Myocyte (in vitro differentiated cells): ENCODE results near the gene UGT1A7. TPM values are rescaled to one million over a fixed set of nuclear protein-coding genes. Genes with fewer than 3 reads are reported as not detected.

Source experiments
- DNase-seq: peaks from one replicate; pipeline ENCODE4 v3.0.0-alpha.2; 2012; ENCODE audit warnings: low read depth
- total RNA-seq: library from RNA; depleted of rRNA; stranded (reverse); fragments of >200 nt; gene quantifications from 2 replicates; pipeline ENCODE4 v1.2.3, GENCODE V29; 2014

The UGT1A7 gene
- total RNA-seq, 1 donor from 2014 or later: not detected

DNA sequence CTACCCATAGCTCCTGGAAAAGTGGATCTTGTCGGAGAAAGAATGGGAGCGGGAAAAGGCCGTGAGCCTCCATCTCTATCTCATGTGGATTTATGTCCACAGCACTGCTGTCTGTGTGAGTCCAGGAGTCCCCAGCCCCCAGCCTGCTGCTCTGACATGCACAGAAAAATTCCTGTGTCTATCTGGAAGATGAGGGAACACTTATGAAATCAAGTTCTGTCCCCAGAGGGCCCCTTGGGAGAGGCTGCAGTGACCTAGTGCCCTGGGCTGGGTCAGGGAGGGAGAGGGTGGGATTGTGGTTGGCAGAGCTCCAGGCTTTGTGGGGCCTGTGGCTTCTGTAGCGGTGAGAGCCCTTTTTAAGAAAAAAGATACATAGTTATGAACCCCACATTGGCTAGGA lies 135.1 kb downstream of the UGT1A7 start:
- DNase-seq: no peak

DNA sequence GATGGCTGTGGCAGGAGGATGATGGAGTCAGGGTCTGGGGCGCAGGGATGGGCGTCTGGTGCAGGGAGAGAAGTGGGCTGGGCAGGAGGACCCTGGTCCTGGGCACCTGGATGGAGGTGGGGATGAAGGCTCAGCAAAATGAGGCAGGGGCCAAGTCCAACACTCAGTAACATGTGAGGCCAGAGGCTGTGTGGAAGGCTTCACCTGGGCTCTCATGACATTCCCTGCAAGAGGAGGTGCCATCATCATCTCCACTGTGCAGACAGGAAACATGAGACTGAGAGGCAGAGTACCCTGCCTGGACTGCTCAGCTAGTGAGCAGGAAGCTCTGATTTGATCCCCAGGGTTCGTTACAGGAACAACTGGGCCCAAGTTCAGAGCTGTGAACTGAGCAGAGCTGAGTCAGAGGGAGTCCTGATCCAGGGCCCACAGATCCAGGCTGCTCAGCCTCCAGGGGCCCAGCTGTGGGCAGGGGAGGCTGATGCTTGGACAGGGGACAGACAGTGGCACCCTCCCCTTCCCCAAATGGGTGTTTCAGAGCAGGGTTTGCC lies 135.7 kb downstream of the UGT1A7 start:
- no peak for DNase-seq

DNA sequence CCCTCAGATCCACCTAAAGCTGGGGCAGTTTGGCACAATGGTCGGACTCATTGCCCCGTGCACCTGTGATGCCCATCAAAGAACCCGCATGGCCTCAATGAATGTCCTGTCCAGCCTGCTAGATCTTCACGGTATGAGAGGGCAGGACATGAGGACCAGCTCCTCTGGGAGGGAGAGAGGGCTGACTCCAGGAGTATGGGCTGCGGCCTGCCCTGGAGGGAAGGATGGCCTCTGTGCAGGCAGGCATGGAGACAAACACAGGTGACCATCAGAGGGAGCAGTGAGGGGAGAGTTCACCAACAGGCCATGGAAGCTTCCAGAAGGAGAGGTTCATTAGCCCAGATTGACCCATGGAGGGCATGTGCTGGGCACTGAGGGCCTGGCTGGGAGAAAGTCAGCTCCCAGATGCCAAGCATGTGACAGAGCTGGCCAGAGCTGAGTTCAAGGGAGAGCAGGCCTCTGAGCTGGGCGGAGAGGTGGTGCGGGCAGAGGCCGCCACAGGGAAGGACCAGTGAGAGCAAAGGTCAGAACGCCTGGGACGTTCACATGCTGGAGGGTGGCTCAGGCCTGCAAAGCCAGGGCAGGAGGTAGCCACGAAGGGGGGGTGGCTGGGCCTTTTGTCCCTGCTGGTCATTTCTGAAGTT lies 136.4 kb downstream of the UGT1A7 start:
- no peak for DNase-seq

DNA sequence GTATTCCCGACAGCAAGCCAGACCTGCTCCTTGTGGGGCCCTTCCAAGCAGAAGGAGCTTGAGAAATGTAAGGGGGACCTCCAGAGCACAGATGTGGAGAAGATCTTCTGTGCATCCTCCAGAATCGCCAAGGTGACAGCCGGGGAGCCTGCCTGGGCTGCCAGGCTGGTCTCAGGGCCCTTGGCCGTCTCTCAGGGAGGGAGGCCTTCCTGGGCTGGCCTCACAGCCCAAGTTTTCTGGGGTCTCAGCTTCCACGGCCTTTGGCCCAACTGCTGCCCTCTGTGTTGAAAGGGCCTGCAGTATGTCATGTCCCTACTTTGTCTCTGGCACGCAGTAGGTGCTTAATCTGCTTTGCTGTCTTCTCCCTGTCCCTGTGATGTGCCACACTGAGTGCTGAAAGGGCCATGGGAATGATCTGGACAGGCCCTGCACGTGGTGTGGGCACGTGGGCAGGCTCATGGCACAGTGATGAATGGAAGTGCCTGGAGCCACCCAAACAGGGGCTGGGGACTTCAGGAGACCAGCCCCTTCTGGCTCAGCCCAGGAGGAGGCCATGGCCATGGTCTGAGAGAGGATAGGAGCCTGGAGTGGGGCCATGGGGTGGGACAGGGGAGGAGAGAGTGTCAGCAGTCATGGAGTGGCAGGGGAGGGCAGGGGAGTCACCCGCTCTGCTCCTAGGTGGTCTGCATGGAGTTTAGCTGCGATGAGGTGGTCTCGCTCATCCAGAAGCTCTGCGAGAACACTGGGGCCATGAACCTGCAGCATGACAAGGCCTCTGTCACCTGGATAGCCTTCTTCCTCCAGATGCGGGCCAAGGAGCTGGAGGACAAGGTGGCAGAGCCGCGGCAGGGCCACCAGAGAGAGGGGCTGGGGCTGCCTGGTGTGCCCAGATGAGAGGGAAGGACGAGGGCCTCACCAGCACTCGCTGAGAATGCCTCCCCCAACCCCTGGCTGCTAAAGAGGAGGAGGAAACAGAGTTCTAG lies 137.2 kb downstream of the UGT1A7 start:
- DNase-seq: no peak

DNA sequence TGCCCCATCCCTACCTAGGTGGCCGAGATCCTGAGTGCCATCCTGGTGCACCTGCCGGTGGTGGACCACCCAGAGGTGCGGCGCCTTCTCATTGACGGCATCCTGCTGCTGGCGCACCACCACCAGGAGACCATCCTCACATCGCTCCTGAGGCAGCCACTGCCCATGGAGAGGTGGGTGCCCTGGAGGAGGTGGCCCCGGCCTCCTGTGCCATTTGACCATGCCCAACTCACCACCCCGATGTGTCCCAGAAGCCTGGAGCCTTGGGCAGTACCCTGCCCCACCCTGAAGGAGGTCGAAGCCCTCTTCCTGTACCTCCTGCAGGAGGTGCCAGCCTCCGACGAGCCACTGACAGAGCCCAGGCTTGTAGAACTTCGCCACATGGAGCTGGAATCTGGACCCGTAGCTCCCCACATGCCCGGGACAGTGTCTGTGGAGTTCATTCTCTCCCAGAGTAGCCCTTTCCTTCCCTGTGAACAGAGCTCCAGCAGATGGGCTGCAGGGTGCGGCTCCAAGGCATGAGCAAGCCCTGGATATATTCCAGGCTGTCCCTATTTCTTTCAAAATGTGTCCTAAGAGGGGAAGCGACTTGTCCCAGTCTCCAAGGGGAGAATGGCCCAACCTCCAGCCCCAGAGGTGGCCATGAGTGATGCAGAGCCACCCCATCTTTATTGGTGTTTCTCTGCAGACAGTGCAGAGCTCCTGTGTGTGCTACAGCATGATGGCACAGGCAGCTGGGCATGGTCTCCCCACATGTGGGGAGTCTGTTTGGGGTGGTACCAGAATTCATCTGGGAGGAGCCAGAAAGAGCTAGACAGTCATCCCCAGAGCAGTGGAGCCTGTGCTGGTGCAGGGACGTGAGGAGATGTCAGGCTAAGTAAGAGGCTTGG lies 138.4 kb downstream of the UGT1A7 start:
- DNase-seq: no peak

DNA sequence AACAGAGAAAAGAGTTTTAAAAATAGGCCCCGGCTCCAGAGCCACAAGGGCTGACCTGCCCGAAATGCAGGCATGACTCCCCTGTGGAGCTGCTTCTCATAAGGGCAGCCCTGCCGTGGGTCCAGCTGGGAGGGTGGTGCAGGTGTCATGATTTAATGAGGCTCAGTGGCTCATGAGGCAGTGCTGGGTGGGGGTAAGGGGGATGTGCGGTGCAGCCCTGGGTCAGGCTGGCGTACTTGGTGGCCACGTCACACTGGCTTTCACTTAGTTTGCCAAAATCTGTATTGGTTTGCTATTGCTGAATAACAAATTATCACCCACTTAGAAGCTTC lies 139.0 kb downstream of the UGT1A7 start:
- DNase-seq: no peak

DNA sequence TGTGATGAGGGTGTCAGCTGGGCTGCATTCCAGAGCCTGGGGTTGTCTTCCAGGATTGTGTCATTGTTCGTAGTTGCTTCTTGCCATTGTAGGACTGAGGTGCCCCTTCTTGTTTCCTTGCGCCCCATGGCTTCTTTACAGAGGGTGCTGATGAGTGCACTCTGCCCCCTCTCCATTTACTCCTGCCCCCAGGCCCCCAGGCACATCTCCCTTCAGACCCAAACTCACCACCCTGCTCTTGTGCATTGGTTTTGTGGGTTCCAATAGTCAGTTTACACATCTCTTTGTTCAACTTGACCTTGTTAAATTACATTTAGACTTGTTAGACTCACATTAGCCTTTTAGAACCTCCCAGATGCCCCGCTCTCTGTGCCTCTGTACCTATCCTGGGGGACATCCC lies 139.5 kb downstream of the UGT1A7 start:
- DNase-seq: no peak

DNA sequence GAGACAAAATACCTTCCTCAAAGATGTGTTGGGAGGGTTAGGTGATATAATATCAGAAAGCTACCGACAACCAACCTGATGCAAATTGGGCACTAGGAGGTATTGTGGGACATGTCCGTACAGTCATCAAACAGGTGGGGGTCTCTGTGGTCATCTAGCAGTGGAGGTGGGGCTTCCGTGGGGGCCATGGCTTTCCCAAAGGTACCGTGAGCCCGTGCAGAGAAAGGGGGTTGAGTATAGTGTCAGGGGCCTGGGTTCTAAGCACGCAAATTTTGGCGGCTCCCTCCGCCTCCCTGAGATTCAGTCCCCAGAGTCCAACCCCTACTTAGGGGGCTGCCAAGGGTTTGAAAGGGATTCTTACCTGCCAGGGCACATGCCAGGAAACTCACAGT lies 140.0 kb downstream of the UGT1A7 start:
- no peak for DNase-seq

DNA sequence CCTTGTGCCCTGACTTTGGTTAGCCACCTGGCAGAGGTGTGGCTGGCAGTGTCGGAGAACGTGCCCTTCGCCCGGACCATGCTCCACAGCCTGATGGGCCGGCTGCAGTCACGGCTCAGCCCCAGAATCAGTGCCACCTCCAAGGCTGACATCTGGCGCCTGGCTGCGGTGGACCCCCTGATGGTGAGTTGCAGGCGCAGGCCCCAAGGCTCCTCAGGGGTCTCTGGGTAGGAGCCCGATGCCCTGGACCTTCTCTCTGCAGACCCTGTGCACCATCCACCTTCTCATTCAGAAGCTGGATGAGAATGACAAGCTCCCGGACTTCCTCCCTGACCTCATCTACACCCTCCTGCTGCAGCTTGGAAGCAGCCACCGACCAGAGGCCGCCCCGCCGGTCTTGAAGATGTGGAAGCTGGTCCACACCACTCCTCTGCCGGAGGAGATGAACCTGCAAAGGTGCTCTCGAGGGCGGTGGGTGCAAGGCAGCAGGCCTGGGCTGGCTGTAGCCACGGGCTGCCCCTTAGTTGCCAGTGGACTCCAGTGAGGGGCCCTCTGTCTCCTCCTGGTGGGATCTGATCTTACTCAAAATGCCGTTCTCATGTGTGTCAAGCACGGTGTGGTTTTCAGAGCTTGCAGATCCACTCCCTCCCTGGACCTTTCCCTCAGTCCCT lies 140.5 kb downstream of the UGT1A7 start:
- DNase-seq: no peak

Other genes with a start within 250 kb of the UGT1A7 start
- gene USP40, start 115.1 kb upstream of the UGT1A7 start, total RNA-seq: 23.4 and 32.9 TPM in 2 replicates
- gene UGT1A8, start 64.3 kb upstream of the UGT1A7 start, total RNA-seq: not detected in 2 replicates
- not detected in 2 replicates for gene UGT1A10, start 45.5 kb upstream of the UGT1A7 start, total RNA-seq
- gene UGT1A9, start 10.0 kb upstream of the UGT1A7 start, total RNA-seq: not detected in 2 replicates
- not detected in 2 replicates for gene UGT1A6, start 11.0 kb downstream of the UGT1A7 start, total RNA-seq
- not detected in 2 replicates for gene UGT1A5, start 31.0 kb downstream of the UGT1A7 start, total RNA-seq
- not detected in 2 replicates for gene UGT1A4, start 36.8 kb downstream of the UGT1A7 start, total RNA-seq
- gene UGT1A3, start 47.1 kb downstream of the UGT1A7 start, total RNA-seq: not detected in 2 replicates
- not detected in 2 replicates for gene UGT1A1, start 78.4 kb downstream of the UGT1A7 start, total RNA-seq
- gene MROH2A, start 96.4 kb downstream of the UGT1A7 start, total RNA-seq: not detected in 2 replicates
- gene HJURP, start 172.6 kb downstream of the UGT1A7 start, total RNA-seq: 0.62 and 1.4 TPM in 2 replicates
- 1.4 and 3.5 TPM in 2 replicates for gene TRPM8, start 235.5 kb downstream of the UGT1A7 start, total RNA-seq